ENCODE results near the gene PLK4.

DNA sequence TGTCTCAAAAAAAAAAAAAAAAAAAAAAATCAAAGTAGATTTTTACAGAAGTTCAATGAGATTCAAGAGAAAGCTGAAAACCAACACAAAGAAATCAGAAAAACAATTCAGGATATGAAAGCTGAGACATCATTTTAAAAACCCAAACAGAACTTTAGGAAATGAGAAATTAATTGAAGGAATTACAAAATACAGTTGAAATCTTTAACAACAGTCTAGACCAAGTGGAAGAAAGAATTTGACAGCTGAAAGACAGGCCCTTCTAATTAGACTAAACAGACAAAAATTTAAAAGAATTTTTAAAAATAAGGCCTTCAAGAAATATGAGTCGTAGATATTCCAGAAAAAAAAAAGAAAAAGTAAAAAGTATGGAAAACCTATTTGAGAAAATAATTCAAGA is 33.9 kb upstream of the PLK4 start:
- TF ChIP-seq, protein P1, sequence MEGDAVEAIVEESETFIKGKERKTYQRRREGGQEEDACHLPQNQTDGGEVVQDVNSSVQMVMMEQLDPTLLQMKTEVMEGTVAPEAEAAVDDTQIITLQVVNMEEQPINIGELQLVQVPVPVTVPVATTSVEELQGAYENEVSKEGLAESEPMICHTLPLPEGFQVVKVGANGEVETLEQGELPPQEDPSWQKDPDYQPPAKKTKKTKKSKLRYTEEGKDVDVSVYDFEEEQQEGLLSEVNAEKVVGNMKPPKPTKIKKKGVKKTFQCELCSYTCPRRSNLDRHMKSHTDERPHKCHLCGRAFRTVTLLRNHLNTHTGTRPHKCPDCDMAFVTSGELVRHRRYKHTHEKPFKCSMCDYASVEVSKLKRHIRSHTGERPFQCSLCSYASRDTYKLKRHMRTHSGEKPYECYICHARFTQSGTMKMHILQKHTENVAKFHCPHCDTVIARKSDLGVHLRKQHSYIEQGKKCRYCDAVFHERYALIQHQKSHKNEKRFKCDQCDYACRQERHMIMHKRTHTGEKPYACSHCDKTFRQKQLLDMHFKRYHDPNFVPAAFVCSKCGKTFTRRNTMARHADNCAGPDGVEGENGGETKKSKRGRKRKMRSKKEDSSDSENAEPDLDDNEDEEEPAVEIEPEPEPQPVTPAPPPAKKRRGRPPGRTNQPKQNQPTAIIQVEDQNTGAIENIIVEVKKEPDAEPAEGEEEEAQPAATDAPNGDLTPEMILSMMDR (IDR thresholded peaks at IDR 0.05; ENCODE audit: insufficient read depth, low read length, poor library complexity, severe bottlenecking) = no peak
- no peak for TF ChIP-seq EZH2phosphoT487 (conservative IDR thresholded peaks at IDR 0.05; ENCODE audit: low read length)

All from SU-DHL-6 (cell line).